ENCODE data around the gene FGB.
"Not testable (repeated sequence)": the region's sequence is repeated elsewhere in the genome, so short reads cannot be mapped to it uniquely, and the experiment has no call there.

Gene FGB

GRCh38 chr4:154566639-154567204 lies 3.9 kb downstream of the FGB start:
- no peak for DNase-seq (ENCODE audit: low spot score)

- no peak for DNase-seq (ENCODE audit: low spot score)
Measured at GRCh38 chr4:154569028-154569427, 6.2 kb downstream of the FGB start.

- DNase-seq (ENCODE audit: low spot score) = no peak
Measured at GRCh38 chr4:154569584-154569983, 6.8 kb downstream of the FGB start.

GRCh38 chr4:154573190-154573870 lies 10.5 kb downstream of the FGB start:
- no peak for DNase-seq (ENCODE audit: low spot score)

- DNase-seq (ENCODE audit: low spot score) = no peak
Measured at GRCh38 chr4:154574311-154574710, 11.5 kb downstream of the FGB start.

- DNase-seq (ENCODE audit: low spot score) = no peak
Measured at GRCh38 chr4:154577324-154577723, 14.5 kb downstream of the FGB start.

- DNase-seq (ENCODE audit: low spot score) = no peak
Measured at GRCh38 chr4:154578919-154579318, 16.1 kb downstream of the FGB start.

- DNase-seq (ENCODE audit: low spot score) = no peak
Measured at GRCh38 chr4:154579927-154580326, 17.1 kb downstream of the FGB start.

- DNase-seq (ENCODE audit: low spot score) = no peak
Measured at GRCh38 chr4:154582723-154583122, 19.9 kb downstream of the FGB start.

GRCh38 chr4:154583230-154583629 lies 20.4 kb downstream of the FGB start:
- DNase-seq (ENCODE audit: low spot score) = no peak

- DNase-seq (ENCODE audit: low spot score) = no peak
Measured at GRCh38 chr4:154583677-154584076, 20.9 kb downstream of the FGB start.

GRCh38 chr4:154584259-154584658 lies 21.4 kb downstream of the FGB start:
- DNase-seq (ENCODE audit: low spot score) = no peak

GRCh38 chr4:154585369-154586018 lies 22.7 kb downstream of the FGB start:
- DNase-seq (ENCODE audit: low spot score) = no peak

GRCh38 chr4:154586296-154587033 lies 23.7 kb downstream of the FGB start:
- DNase-seq (ENCODE audit: low spot score) = no peak

- no peak for DNase-seq (ENCODE audit: low spot score)
Measured at GRCh38 chr4:154588198-154588597, 25.4 kb downstream of the FGB start.

GRCh38 chr4:154589296-154590197 lies 26.7 kb downstream of the FGB start:
- no peak for DNase-seq (ENCODE audit: low spot score)

- DNase-seq (ENCODE audit: low spot score) = no peak
Measured at GRCh38 chr4:154590329-154591006, 27.7 kb downstream of the FGB start, which contains the start of gene FGA. Gene FGA (minus strand): TSS chr4:154590742. CDS start chr4:154590687, 55 bp downstream.

GRCh38 chr4:154591890-154592289 lies 29.1 kb downstream of the FGB start:
- DNase-seq (ENCODE audit: low spot score) = no peak

GRCh38 chr4:154593868-154594267 lies 31.1 kb downstream of the FGB start:
- DNase-seq (ENCODE audit: low spot score) = no peak

- not testable (repeated sequence) for DNase-seq (ENCODE audit: low spot score)
Measured at GRCh38 chr4:154594343-154594742, 31.5 kb downstream of the FGB start.

- no peak for DNase-seq (ENCODE audit: low spot score)
Measured at GRCh38 chr4:154595807-154596206, 33.0 kb downstream of the FGB start.
